ENCODE results near the gene ANO9. TPM values are rescaled to one million over a fixed set of nuclear protein-coding genes. Genes with fewer than 3 reads are reported as not detected.
A peak's percentile ranks its signal among the peaks of the same experiment; 100 is the strongest.

ANO9 gene
- total and polyA plus RNA-seq, 2 experiments from 2014 or later = 9.0 to 10.2 TPM

DNA sequence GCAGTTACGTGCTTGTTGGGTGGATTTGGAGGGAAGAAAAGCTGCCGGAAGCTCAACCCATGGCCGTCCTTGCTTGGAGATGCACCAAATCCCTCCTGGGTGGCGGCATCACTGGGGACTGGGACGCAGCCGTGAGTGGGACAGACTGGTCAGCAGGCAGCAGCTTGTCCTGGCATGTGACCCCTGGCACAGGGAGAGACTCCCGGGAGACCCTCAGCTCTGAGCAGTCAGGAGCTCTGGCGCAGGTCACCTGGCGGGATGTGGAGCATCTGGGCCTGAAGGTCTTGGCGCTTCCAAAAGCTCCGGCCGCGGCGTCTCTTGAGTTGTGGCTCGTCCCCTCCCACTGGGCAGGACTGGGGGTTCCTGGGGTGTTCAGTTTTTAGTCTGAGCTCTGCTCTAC lies 34.6 kb upstream of the ANO9 start:
- Histone ChIP-seq H3K4me1 (ENCODE audit: insufficient read depth) (no peaks in the 10 kb centered on the region), H3K9me2 (ENCODE audit: insufficient read depth) (no peaks in the 10 kb centered on the region), H3K4me2 (no peak overlapping the region), H3K27me3 (ENCODE audit: insufficient read depth) (no peaks in the 10 kb centered on the region), H4K20me1 (replicated peaks; ENCODE audit: insufficient read depth) (peaks cover 2% of the 10 kb centered on the region; the same call in 1 of the 2 replicates), H3K27ac (ENCODE audit: low read depth) (no peak overlapping the region), H2AFZ (no peak overlapping the region), H3K79me2 (replicated peaks; ENCODE audit: insufficient read depth) (peaks cover 24% of the 10 kb centered on the region), H3F3A (replicated peaks; ENCODE audit: low read depth) (peaks cover 8% of the 10 kb centered on the region), H3K36me3 (ENCODE audit: insufficient read depth) (no peaks in the 10 kb centered on the region), H3K4me3 (no peak overlapping the region)
- TF ChIP-seq NANOG (IDR thresholded peaks at IDR 0.05; ENCODE audit: borderline replicate concordance) (no peak), CTCF (conservative IDR thresholded peaks at IDR 0.05; ENCODE audit: low read depth in 2 of 2) (no peak), CREB1 (CRISPR knock-in tag; IDR thresholded peaks at IDR 0.05; ENCODE audit: low read depth) (no peak), EZH2phosphoT487 (IDR thresholded peaks at IDR 0.05; ENCODE audit: unreplicated experiment) (no peak), JUNB (IDR thresholded peaks at IDR 0.05; ENCODE audit: unreplicated experiment) (no peak), EZH2 (IDR thresholded peaks at IDR 0.05; ENCODE audit: low read depth, unreplicated experiment) (no peak), POLR2AphosphoS5 (IDR thresholded peaks at IDR 0.05; ENCODE audit: low read depth) (no peak)
- TF ChIP-seq, protein P1, sequence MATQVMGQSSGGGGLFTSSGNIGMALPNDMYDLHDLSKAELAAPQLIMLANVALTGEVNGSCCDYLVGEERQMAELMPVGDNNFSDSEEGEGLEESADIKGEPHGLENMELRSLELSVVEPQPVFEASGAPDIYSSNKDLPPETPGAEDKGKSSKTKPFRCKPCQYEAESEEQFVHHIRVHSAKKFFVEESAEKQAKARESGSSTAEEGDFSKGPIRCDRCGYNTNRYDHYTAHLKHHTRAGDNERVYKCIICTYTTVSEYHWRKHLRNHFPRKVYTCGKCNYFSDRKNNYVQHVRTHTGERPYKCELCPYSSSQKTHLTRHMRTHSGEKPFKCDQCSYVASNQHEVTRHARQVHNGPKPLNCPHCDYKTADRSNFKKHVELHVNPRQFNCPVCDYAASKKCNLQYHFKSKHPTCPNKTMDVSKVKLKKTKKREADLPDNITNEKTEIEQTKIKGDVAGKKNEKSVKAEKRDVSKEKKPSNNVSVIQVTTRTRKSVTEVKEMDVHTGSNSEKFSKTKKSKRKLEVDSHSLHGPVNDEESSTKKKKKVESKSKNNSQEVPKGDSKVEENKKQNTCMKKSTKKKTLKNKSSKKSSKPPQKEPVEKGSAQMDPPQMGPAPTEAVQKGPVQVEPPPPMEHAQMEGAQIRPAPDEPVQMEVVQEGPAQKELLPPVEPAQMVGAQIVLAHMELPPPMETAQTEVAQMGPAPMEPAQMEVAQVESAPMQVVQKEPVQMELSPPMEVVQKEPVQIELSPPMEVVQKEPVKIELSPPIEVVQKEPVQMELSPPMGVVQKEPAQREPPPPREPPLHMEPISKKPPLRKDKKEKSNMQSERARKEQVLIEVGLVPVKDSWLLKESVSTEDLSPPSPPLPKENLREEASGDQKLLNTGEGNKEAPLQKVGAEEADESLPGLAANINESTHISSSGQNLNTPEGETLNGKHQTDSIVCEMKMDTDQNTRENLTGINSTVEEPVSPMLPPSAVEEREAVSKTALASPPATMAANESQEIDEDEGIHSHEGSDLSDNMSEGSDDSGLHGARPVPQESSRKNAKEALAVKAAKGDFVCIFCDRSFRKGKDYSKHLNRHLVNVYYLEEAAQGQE (IDR thresholded peaks at IDR 0.05; ENCODE audit: unreplicated experiment) = no peak
- TF ChIP-seq, protein P2, sequence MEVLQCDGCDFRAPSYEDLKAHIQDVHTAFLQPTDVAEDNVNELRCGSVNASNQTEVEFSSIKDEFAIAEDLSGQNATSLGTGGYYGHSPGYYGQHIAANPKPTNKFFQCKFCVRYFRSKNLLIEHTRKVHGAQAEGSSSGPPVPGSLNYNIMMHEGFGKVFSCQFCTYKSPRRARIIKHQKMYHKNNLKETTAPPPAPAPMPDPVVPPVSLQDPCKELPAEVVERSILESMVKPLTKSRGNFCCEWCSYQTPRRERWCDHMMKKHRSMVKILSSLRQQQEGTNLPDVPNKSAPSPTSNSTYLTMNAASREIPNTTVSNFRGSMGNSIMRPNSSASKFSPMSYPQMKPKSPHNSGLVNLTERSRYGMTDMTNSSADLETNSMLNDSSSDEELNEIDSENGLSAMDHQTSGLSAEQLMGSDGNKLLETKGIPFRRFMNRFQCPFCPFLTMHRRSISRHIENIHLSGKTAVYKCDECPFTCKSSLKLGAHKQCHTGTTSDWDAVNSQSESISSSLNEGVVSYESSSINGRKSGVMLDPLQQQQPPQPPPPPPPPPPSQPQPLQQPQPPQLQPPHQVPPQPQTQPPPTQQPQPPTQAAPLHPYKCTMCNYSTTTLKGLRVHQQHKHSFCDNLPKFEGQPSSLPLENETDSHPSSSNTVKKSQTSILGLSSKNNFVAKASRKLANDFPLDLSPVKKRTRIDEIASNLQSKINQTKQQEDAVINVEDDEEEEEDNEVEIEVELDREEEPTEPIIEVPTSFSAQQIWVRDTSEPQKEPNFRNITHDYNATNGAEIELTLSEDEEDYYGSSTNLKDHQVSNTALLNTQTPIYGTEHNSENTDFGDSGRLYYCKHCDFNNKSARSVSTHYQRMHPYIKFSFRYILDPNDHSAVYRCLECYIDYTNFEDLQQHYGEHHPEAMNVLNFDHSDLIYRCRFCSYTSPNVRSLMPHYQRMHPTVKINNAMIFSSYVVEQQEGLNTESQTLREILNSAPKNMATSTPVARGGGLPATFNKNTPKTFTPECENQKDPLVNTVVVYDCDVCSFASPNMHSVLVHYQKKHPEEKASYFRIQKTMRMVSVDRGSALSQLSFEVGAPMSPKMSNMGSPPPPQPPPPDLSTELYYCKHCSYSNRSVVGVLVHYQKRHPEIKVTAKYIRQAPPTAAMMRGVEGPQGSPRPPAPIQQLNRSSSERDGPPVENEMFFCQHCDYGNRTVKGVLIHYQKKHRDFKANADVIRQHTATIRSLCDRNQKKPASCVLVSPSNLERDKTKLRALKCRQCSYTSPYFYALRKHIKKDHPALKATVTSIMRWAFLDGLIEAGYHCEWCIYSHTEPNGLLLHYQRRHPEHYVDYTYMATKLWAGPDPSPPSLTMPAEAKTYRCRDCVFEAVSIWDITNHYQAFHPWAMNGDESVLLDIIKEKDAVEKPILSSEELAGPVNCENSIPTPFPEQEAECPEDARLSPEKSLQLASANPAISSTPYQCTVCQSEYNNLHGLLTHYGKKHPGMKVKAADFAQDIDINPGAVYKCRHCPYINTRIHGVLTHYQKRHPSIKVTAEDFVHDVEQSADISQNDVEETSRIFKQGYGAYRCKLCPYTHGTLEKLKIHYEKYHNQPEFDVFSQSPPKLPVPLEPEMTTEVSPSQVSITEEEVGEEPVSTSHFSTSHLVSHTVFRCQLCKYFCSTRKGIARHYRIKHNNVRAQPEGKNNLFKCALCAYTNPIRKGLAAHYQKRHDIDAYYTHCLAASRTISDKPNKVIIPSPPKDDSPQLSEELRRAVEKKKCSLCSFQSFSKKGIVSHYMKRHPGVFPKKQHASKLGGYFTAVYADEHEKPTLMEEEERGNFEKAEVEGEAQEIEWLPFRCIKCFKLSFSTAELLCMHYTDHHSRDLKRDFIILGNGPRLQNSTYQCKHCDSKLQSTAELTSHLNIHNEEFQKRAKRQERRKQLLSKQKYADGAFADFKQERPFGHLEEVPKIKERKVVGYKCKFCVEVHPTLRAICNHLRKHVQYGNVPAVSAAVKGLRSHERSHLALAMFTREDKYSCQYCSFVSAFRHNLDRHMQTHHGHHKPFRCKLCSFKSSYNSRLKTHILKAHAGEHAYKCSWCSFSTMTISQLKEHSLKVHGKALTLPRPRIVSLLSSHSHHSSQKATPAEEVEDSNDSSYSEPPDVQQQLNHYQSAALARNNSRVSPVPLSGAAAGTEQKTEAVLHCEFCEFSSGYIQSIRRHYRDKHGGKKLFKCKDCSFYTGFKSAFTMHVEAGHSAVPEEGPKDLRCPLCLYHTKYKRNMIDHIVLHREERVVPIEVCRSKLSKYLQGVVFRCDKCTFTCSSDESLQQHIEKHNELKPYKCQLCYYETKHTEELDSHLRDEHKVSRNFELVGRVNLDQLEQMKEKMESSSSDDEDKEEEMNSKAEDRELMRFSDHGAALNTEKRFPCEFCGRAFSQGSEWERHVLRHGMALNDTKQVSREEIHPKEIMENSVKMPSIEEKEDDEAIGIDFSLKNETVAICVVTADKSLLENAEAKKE (CRISPR knock-in tag; IDR thresholded peaks at IDR 0.05) = no peak
- TF ChIP-seq, protein P3, sequence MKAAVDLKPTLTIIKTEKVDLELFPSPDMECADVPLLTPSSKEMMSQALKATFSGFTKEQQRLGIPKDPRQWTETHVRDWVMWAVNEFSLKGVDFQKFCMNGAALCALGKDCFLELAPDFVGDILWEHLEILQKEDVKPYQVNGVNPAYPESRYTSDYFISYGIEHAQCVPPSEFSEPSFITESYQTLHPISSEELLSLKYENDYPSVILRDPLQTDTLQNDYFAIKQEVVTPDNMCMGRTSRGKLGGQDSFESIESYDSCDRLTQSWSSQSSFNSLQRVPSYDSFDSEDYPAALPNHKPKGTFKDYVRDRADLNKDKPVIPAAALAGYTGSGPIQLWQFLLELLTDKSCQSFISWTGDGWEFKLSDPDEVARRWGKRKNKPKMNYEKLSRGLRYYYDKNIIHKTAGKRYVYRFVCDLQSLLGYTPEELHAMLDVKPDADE (IDR thresholded peaks at IDR 0.05) = no peak
- DNase-seq (ENCODE audit: low spot score) (no peak), ATAC-seq (no peak)
- Mint-ChIP-seq H3K36me3 (ENCODE audit: low read depth) (peaks cover 4% of the 10 kb centered on the region; the same call in 2 of the 3 replicates), H3K27me3 (ENCODE audit: insufficient read depth, low read depth, poor library complexity) (peaks cover 6% of the 10 kb centered on the region), H3K27ac (0 out of 2 replicates have a peak overlapping the region, but pooled peaks have one; percentile 40), H3K4me3 (no peak overlapping the region), H3K4me1 (peaks cover 3% of the 10 kb centered on the region), H3K9me3 (no peaks in the 10 kb centered on the region)
